ENCODE results near the gene SYT17.

GRCh38 chr16:19135896-19136438 lies 32.1 kb upstream of the SYT17 start:
- TF ChIP-seq, protein P1, sequence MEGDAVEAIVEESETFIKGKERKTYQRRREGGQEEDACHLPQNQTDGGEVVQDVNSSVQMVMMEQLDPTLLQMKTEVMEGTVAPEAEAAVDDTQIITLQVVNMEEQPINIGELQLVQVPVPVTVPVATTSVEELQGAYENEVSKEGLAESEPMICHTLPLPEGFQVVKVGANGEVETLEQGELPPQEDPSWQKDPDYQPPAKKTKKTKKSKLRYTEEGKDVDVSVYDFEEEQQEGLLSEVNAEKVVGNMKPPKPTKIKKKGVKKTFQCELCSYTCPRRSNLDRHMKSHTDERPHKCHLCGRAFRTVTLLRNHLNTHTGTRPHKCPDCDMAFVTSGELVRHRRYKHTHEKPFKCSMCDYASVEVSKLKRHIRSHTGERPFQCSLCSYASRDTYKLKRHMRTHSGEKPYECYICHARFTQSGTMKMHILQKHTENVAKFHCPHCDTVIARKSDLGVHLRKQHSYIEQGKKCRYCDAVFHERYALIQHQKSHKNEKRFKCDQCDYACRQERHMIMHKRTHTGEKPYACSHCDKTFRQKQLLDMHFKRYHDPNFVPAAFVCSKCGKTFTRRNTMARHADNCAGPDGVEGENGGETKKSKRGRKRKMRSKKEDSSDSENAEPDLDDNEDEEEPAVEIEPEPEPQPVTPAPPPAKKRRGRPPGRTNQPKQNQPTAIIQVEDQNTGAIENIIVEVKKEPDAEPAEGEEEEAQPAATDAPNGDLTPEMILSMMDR (IDR thresholded peaks at IDR 0.05; ENCODE audit: poor library complexity): no peak
- no peak for TF ChIP-seq EZH2 (IDR thresholded peaks at IDR 0.05; ENCODE audit: borderline replicate concordance)

Measured in hepatocyte (in vitro differentiated cells).